Naive B cell (primary cell): ENCODE measurements around the gene PTPRC. TPM values are rescaled to one million over a fixed set of nuclear protein-coding genes. Genes with fewer than 3 reads are reported as not detected.
A peak's percentile ranks its signal among the peaks of the same experiment; 100 is the strongest.
"Not testable (repeated sequence)": the region's sequence is repeated elsewhere in the genome, so short reads cannot be mapped to it uniquely, and the experiment has no call there.

Experiments used
- ATAC-seq, 2 donors: fragments of 150-1000 bp; cut with Tn5 transposase; 2 replicates each; pipeline ENCODE4 v1.10.0; 2021; ENCODE audit warnings: low read depth in 2 of 2, mild to moderate bottlenecking in 2 of 2, moderate library complexity in 2 of 2
- DNase-seq: peaks from one replicate; pipeline ENCODE4 v3.0.0; 2022
- H3K27ac Mint-ChIP-seq, 6 donors: one replicate each; pipeline ENCODE4 v1.8.0; 2020 to 2022; ENCODE audit warnings: mild to moderate bottlenecking in 6 of 6, mixed read lengths in 6 of 6, moderate library complexity in 5 of 6, inconsistent platforms in 2 of 6
- H3K27me3 Mint-ChIP-seq, 3 donors: one replicate each; pipeline ENCODE4 v1.8.0; 2021 to 2022; ENCODE audit warnings: mixed read lengths in 3 of 3, mild to moderate bottlenecking in 1 of 3
- H3K36me3 Mint-ChIP-seq, 2 donors: one replicate each; pipeline ENCODE4 v1.8.0; 2020 to 2022; ENCODE audit warnings: mixed read lengths in 2 of 2, inconsistent platforms in 1 of 2, mild to moderate bottlenecking in 1 of 2
- H3K4me1 Mint-ChIP-seq, 3 donors: one replicate each; pipeline ENCODE4 v1.8.0; 2020 to 2022; ENCODE audit warnings: mixed read lengths in 3 of 3, inconsistent platforms in 1 of 3, mild to moderate bottlenecking in 1 of 3, moderate library complexity in 1 of 3
- H3K4me3 Mint-ChIP-seq, 8 donors: one replicate each; pipeline ENCODE4 v1.8.0; 2020 to 2022; ENCODE audit warnings: mild to moderate bottlenecking in 8 of 8, mixed read lengths in 8 of 8, moderate library complexity in 8 of 8, inconsistent platforms in 2 of 8
- H3K9me3 Mint-ChIP-seq, 7 donors: one replicate each; pipeline ENCODE4 v1.8.0; 2020 to 2022; ENCODE audit warnings: mixed read lengths in 7 of 7, mild to moderate bottlenecking in 5 of 7, inconsistent platforms in 2 of 7, moderate library complexity in 1 of 7
- polyA plus RNA-seq, 6 donors: library from polyadenylated mRNA; unstranded; fragments of 300-500 nt; fragmentation: Illumina TruSeq; gene quantifications; one replicate each; pipeline ENCODE4 v1.2.3, GENCODE V29; 2021; ENCODE audit warnings: low read depth in 6 of 6

PTPRC gene
- polyA plus RNA-seq = 1,000 to 10,000 TPM in 1 of 6 donors, 100 to 1,000 TPM in 5; 771 to 1,016 (median 851) TPM

- Mint-ChIP-seq H3K4me1 (peaks cover 46 to 61% (median 57%) of the 10 kb centered on the region in 3 donors), H3K36me3 (peaks cover 20 to 25% of the 10 kb centered on the region in 2 donors), H3K27ac (peak within 1 kb of the TSS; percentile 88 to 96 (median 94)), H3K27me3 (no peaks in the 10 kb centered on the region), H3K9me3 (peaks cover 0 to 2% (median 0%) of the 10 kb centered on the region in 7 donors), H3K4me3 (peak within 1 kb of the TSS; percentile 78 to 96 (median 90))
- ATAC-seq = peak; percentile 92 to 94
- peak; percentile 79 for DNase-seq
These were observed at the start of gene PTPRC for GRCh38 chr1:198638894-198639635. Gene PTPRC (plus strand): TSS chr1:198639040. CDS start chr1:198639269, 229 bp downstream.

- Mint-ChIP-seq H3K36me3 (peaks cover 25 to 51% of the 10 kb centered on the region in 2 donors), H3K27me3 (no peaks in the 10 kb centered on the region), H3K4me1 (peaks cover 6 to 11% (median 9%) of the 10 kb centered on the region in 3 donors), H3K4me3 (no peak overlapping the region), H3K27ac (peak overlapping the region in 1 of 6 donors; percentile 60), H3K9me3 (peaks cover 7 to 47% (median 32%) of the 10 kb centered on the region in 7 donors)
- no peak for ATAC-seq
- DNase-seq = no peak
These were observed 48.4 kb upstream of the PTPRC start for GRCh38 chr1:198590454-198590853.

- Mint-ChIP-seq H3K36me3 (peaks cover 24 to 44% of the 10 kb centered on the region in 2 donors), H3K4me1 (peaks cover 38 to 60% (median 48%) of the 10 kb centered on the region in 3 donors), H3K27me3 (no peaks in the 10 kb centered on the region), H3K27ac (peak overlapping the region; percentile 53 to 98 (median 88)), H3K4me3 (peak overlapping the region; percentile 10 to 99 (median 68)), H3K9me3 (peaks cover 0 to 20% (median 9%) of the 10 kb centered on the region in 7 donors)
- ATAC-seq = no peak
- DNase-seq = no peak
These were observed 43.1 kb upstream of the PTPRC start for GRCh38 chr1:198595765-198596164.

- Mint-ChIP-seq H3K36me3 (peaks cover 24 to 42% of the 10 kb centered on the region in 2 donors), H3K4me3 (peak overlapping the region; percentile 77 to 99 (median 92)), H3K27ac (peak overlapping the region; percentile 96 to 99 (median 97)), H3K9me3 (peaks cover under 1 to 23% (median 7%) of the 10 kb centered on the region in 7 donors), H3K27me3 (no peaks in the 10 kb centered on the region), H3K4me1 (peaks cover 57 to 81% (median 69%) of the 10 kb centered on the region in 3 donors)
- ATAC-seq = peak; percentile 33 to 36
- peak; percentile 45 for DNase-seq
These were observed 41.0 kb upstream of the PTPRC start for GRCh38 chr1:198597690-198598430.

GRCh38 chr1:198598796-198599321 is 40.0 kb upstream of the PTPRC start:
- H3K36me3 Mint-ChIP-seq = peaks cover 24 to 35% of the 10 kb centered on the region in 2 donors
- H3K27ac Mint-ChIP-seq = peak overlapping the region; percentile 96 to 99 (median 97)
- ATAC-seq (peak; percentile 80 to 81), DNase-seq (peak; percentile 75)
- H3K4me1 Mint-ChIP-seq = peaks cover 61 to 86% (median 73%) of the 10 kb centered on the region in 3 donors
- H3K9me3 Mint-ChIP-seq = peaks cover 2 to 21% (median 9%) of the 10 kb centered on the region in 7 donors
- H3K27me3 Mint-ChIP-seq = no peaks in the 10 kb centered on the region
- H3K4me3 Mint-ChIP-seq = peak overlapping the region; percentile 77 to 99 (median 92)

- DNase-seq = no peak
- Mint-ChIP-seq H3K9me3 (peaks cover 2 to 17% (median 7%) of the 10 kb centered on the region in 7 donors), H3K36me3 (peaks cover 18 to 28% of the 10 kb centered on the region in 2 donors), H3K4me3 (peak overlapping the region in 7 of 8 donors; percentile 31 to 93 (median 86)), H3K27me3 (no peaks in the 10 kb centered on the region), H3K27ac (peak overlapping the region in 5 of 6 donors; percentile 46 to 99 (median 96)), H3K4me1 (peaks cover 64 to 88% (median 78%) of the 10 kb centered on the region in 3 donors)
- ATAC-seq = no peak
These were observed 39.1 kb upstream of the PTPRC start for GRCh38 chr1:198599749-198600148.

GRCh38 chr1:198600906-198601305 is 37.9 kb upstream of the PTPRC start:
- DNase-seq (no peak), ATAC-seq (no peak)
- H3K27me3 Mint-ChIP-seq = no peaks in the 10 kb centered on the region
- H3K36me3 Mint-ChIP-seq = peaks cover 7 to 17% of the 10 kb centered on the region in 2 donors
- H3K4me3 Mint-ChIP-seq = peak overlapping the region in 4 of 8 donors; percentile 35 to 79 (median 44)
- peak overlapping the region; percentile 23 to 96 (median 87) for H3K27ac Mint-ChIP-seq
- H3K9me3 Mint-ChIP-seq = peaks cover 2 to 17% (median 6%) of the 10 kb centered on the region in 7 donors
- H3K4me1 Mint-ChIP-seq = peaks cover 53 to 86% (median 67%) of the 10 kb centered on the region in 3 donors

GRCh38 chr1:198601310-198601709 is 37.5 kb upstream of the PTPRC start:
- Mint-ChIP-seq H3K36me3 (peaks cover 3 to 13% of the 10 kb centered on the region in 2 donors), H3K4me3 (peak overlapping the region in 4 of 8 donors; percentile 35 to 79 (median 45)), H3K9me3 (peaks cover 2 to 17% (median 6%) of the 10 kb centered on the region in 7 donors), H3K27ac (peak overlapping the region; percentile 41 to 96 (median 87)), H3K4me1 (peaks cover 49 to 86% (median 63%) of the 10 kb centered on the region in 3 donors)
- not testable (repeated sequence) for H3K27me3 Mint-ChIP-seq, DNase-seq, ATAC-seq

- peak overlapping the region; percentile 8 to 85 (median 54) for H3K4me3 Mint-ChIP-seq
- H3K4me1 Mint-ChIP-seq = peaks cover 46 to 78% (median 60%) of the 10 kb centered on the region in 3 donors
- peaks cover 0 to 9% of the 10 kb centered on the region in 2 donors for H3K36me3 Mint-ChIP-seq
- peak; percentile 39 to 53 for ATAC-seq
- DNase-seq = peak; percentile 58
- peak overlapping the region; percentile 0 to 96 (median 90) for H3K27ac Mint-ChIP-seq
- H3K9me3 Mint-ChIP-seq = peaks cover 2 to 17% (median 6%) of the 10 kb centered on the region in 7 donors
- no peaks in the 10 kb centered on the region for H3K27me3 Mint-ChIP-seq
These were observed 36.6 kb upstream of the PTPRC start for GRCh38 chr1:198601936-198602889.

GRCh38 chr1:198604975-198605374 is 33.9 kb upstream of the PTPRC start:
- no peak overlapping the region for H3K4me3 Mint-ChIP-seq
- H3K27me3 Mint-ChIP-seq = no peaks in the 10 kb centered on the region
- no peak overlapping the region for H3K27ac Mint-ChIP-seq
- ATAC-seq (no peak), DNase-seq (no peak)
- H3K36me3 Mint-ChIP-seq = peaks cover 0 to 9% of the 10 kb centered on the region in 2 donors
- H3K9me3 Mint-ChIP-seq = peaks cover 2 to 18% (median 6%) of the 10 kb centered on the region in 7 donors
- peaks cover 41 to 58% (median 45%) of the 10 kb centered on the region in 3 donors for H3K4me1 Mint-ChIP-seq

GRCh38 chr1:198605406-198605805 is 33.4 kb upstream of the PTPRC start:
- peaks cover 0 to 9% of the 10 kb centered on the region in 2 donors for H3K36me3 Mint-ChIP-seq
- no peaks in the 10 kb centered on the region for H3K27me3 Mint-ChIP-seq
- peaks cover 37 to 54% (median 41%) of the 10 kb centered on the region in 3 donors for H3K4me1 Mint-ChIP-seq
- DNase-seq (no peak), ATAC-seq (no peak)
- peaks cover 2 to 16% (median 6%) of the 10 kb centered on the region in 7 donors for H3K9me3 Mint-ChIP-seq
- H3K27ac Mint-ChIP-seq = peak overlapping the region in 1 of 6 donors; percentile 64
- H3K4me3 Mint-ChIP-seq = peak overlapping the region in 1 of 8 donors; percentile 56

- no peaks in the 10 kb centered on the region for H3K27me3 Mint-ChIP-seq
- peak overlapping the region in 1 of 8 donors; percentile 23 for H3K4me3 Mint-ChIP-seq
- DNase-seq (no peak), ATAC-seq (no peak)
- peaks cover 2 to 16% (median 6%) of the 10 kb centered on the region in 7 donors for H3K9me3 Mint-ChIP-seq
- H3K27ac Mint-ChIP-seq = no peak overlapping the region
- peaks cover 35 to 53% (median 40%) of the 10 kb centered on the region in 3 donors for H3K4me1 Mint-ChIP-seq
- peaks cover 0 to 6% of the 10 kb centered on the region in 2 donors for H3K36me3 Mint-ChIP-seq
These were observed 32.8 kb upstream of the PTPRC start for GRCh38 chr1:198606020-198606438.
